RWPE2 (cell line): Measurements from ENCODE around the gene SHROOM3.

Experiments used
- ATAC-seq: fragments of 200-7000 bp; cut with Tn5 transposase; 3 replicates; pipeline ENCODE4 v1.9.1; 2021; ENCODE audit warnings: low read depth
- DNase-seq: peaks from one replicate; pipeline ENCODE4 v3.0.0-alpha.2; 2020; ENCODE audit warnings: low spot score
- H3K27ac ChIP-seq: fragments of 450-650 bp; 2 replicates; pipeline ENCODE4 v1.5.1; 2017; ENCODE audit warnings: mild to moderate bottlenecking; ENCODE audit not compliant: poor library complexity, severe bottlenecking
- H3K27me3 ChIP-seq: fragments of 250-450 bp; sonication (Bioruptor Pico); 2 replicates; pipeline ENCODE4 v1.5.1; 2021; ENCODE audit warnings: mild to moderate bottlenecking, moderate library complexity; ENCODE audit not compliant: insufficient read depth, poor library complexity, severe bottlenecking
- H3K36me3 ChIP-seq: fragments of 250-450 bp; sonication (Bioruptor Pico); 2 replicates; pipeline ENCODE4 v1.5.1; 2020; ENCODE audit warnings: low read depth, mild to moderate bottlenecking, moderate library complexity
- H3K4me1 ChIP-seq: fragments of 250-450 bp; sonication (Bioruptor Pico); 2 replicates; pipeline ENCODE4 v1.5.1; 2021; ENCODE audit warnings: mild to moderate bottlenecking, moderate library complexity; ENCODE audit not compliant: insufficient read depth, poor library complexity, severe bottlenecking
- H3K4me3 ChIP-seq: fragments of 250-450 bp; sonication (Bioruptor Pico); 2 replicates; pipeline ENCODE4 v1.5.1; 2021; ENCODE audit warnings: mild to moderate bottlenecking, moderate library complexity; ENCODE audit not compliant: severe bottlenecking
- H3K9me3 ChIP-seq: fragments of 250-450 bp; sonication (Bioruptor Pico); 2 replicates; pipeline ENCODE4 v1.5.1; 2021; ENCODE audit warnings: mild to moderate bottlenecking, moderate library complexity; ENCODE audit not compliant: severe bottlenecking
- CTCF ChIP-seq: fragments of 450-650 bp; IDR thresholded peaks from one replicate; pipeline ENCODE4 v1.5.1; 2017; ENCODE audit warnings: mild to moderate bottlenecking, moderate library complexity; ENCODE audit not compliant: poor library complexity, severe bottlenecking

The SHROOM3 gene

DNA sequence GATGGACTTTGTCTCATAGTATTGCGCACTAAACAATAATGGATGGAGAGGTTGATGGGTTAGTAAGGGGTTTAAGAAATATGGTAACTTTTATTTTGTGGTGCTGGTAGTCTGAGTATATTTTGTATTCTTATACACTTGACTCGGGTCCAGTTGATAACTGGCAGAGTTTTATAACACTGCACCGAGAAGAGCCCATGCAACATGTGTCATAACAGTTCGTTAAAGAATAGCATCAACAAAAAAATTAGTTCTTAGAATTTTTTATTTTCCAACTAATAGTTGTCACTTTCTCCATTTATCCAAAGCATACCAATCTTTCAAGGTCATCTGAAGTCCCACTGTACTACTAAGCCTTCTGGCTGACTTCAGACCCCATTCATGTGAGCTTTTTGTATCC is 287.8 kb downstream of the SHROOM3 start:
- no peak for TF ChIP-seq CTCF
- Histone ChIP-seq H3K9me3 (no peaks in the 10 kb centered on the region), H3K4me1 (peaks cover 38% of the 10 kb centered on the region), H3K27ac (peak overlapping the region; percentile 57), H3K36me3 (peaks cover 14% of the 10 kb centered on the region; the same call in 1 of the 2 replicates), H3K4me3 (no peak overlapping the region), H3K27me3 (no peaks in the 10 kb centered on the region)
- no peak for DNase-seq
- no peak for ATAC-seq

DNA sequence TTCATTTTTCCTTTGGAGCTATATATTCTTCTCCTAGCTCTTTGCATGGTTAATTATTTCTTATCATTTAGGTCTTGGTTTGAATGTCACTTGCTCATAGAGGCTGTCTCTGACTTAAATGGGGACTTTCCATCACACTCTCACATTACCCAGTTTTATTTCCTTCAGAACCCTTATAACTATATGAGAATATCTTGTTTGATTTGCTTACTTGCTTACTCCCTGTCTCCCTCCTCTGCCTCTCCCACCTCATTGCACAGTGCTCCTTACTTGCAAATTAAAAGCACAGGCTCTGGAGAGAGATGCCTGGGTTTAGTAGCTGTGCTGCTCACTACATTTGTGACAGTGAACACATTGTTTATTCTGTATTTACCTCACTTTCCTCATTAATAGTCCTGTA is 288.3 kb downstream of the SHROOM3 start:
- no peaks in the 10 kb centered on the region for H3K27me3 ChIP-seq
- DNase-seq = no peak
- peak; percentile 17 for TF ChIP-seq CTCF
- H3K36me3 ChIP-seq = peaks cover 12% of the 10 kb centered on the region; the same call in 1 of the 2 replicates
- H3K9me3 ChIP-seq = no peaks in the 10 kb centered on the region
- H3K27ac ChIP-seq = peak overlapping the region; percentile 57
- H3K4me3 ChIP-seq = no peak overlapping the region
- peaks cover 32% of the 10 kb centered on the region for H3K4me1 ChIP-seq
- 0 out of 3 replicates have a peak, but pooled peaks have one; percentile 40 for ATAC-seq

- Histone ChIP-seq H3K36me3 (peaks cover 12% of the 10 kb centered on the region; the same call in 1 of the 2 replicates), H3K9me3 (no peaks in the 10 kb centered on the region), H3K27me3 (no peaks in the 10 kb centered on the region), H3K27ac (peak overlapping the region; percentile 57), H3K4me1 (peaks cover 31% of the 10 kb centered on the region), H3K4me3 (no peak overlapping the region)
- TF ChIP-seq CTCF = no peak
- DNase-seq (no peak), ATAC-seq (peak; percentile 78)
These were observed 288.9 kb downstream of the SHROOM3 start for GRCh38 chr4:76723924-76724323.

- no peaks in the 10 kb centered on the region for H3K27me3 ChIP-seq
- DNase-seq (no peak), ATAC-seq (no peak)
- peaks cover 12% of the 10 kb centered on the region; the same call in 1 of the 2 replicates for H3K36me3 ChIP-seq
- peaks cover 31% of the 10 kb centered on the region for H3K4me1 ChIP-seq
- TF ChIP-seq CTCF = no peak
- no peak overlapping the region for H3K4me3 ChIP-seq
- H3K27ac ChIP-seq = peak overlapping the region; percentile 57
- H3K9me3 ChIP-seq = no peaks in the 10 kb centered on the region
These were observed 290.0 kb downstream of the SHROOM3 start for GRCh38 chr4:76725039-76725438.

- DNase-seq (no peak), ATAC-seq (no peak)
- no peak overlapping the region for H3K27ac ChIP-seq
- no peak overlapping the region for H3K4me3 ChIP-seq
- H3K4me1 ChIP-seq = peaks cover 31% of the 10 kb centered on the region
- peaks cover 20% of the 10 kb centered on the region for H3K36me3 ChIP-seq
- no peaks in the 10 kb centered on the region for H3K9me3 ChIP-seq
- no peak for TF ChIP-seq CTCF
- no peaks in the 10 kb centered on the region for H3K27me3 ChIP-seq
These were observed 291.1 kb downstream of the SHROOM3 start for GRCh38 chr4:76726176-76726575.
